ENCODE results near the gene KCNH1.

Gene KCNH1

GRCh38 chr1:210882414-210883221, 251.3 kb downstream of the KCNH1 start:
- DNase-seq (ENCODE audit: low read depth in 1 of 2, low spot score in 1 of 2): no peak

- no peak for DNase-seq (ENCODE audit: low read depth in 1 of 2, low spot score in 1 of 2)
Measured at GRCh38 chr1:210878564-210878963, 255.4 kb downstream of the KCNH1 start.

GRCh38 chr1:210876275-210876674, 257.7 kb downstream of the KCNH1 start:
- no peak for DNase-seq (ENCODE audit: low read depth in 1 of 2, low spot score in 1 of 2)

- no peak for DNase-seq (ENCODE audit: low read depth in 1 of 2, low spot score in 1 of 2)
Measured at GRCh38 chr1:210866532-210866931, 267.4 kb downstream of the KCNH1 start.

- no peak for DNase-seq (ENCODE audit: low read depth in 1 of 2, low spot score in 1 of 2)
Measured at GRCh38 chr1:210857705-210858104, 276.2 kb downstream of the KCNH1 start.

- no peak for DNase-seq (ENCODE audit: low read depth in 1 of 2, low spot score in 1 of 2)
Measured at GRCh38 chr1:210857146-210857663, 276.7 kb downstream of the KCNH1 start.

- no peak for DNase-seq (ENCODE audit: low read depth in 1 of 2, low spot score in 1 of 2)
Measured at GRCh38 chr1:210855440-210855839, 278.5 kb downstream of the KCNH1 start.

- DNase-seq (ENCODE audit: low read depth in 1 of 2, low spot score in 1 of 2): no peak
Measured at GRCh38 chr1:210853276-210853675, 280.7 kb downstream of the KCNH1 start.

GRCh38 chr1:210850556-210850955, 283.4 kb downstream of the KCNH1 start:
- DNase-seq (ENCODE audit: low read depth in 1 of 2, low spot score in 1 of 2): no peak

GRCh38 chr1:210848474-210848873, 285.5 kb downstream of the KCNH1 start:
- DNase-seq (ENCODE audit: low read depth in 1 of 2, low spot score in 1 of 2): no peak

GRCh38 chr1:210841926-210842625, 291.9 kb downstream of the KCNH1 start:
- DNase-seq (ENCODE audit: low read depth in 1 of 2, low spot score in 1 of 2): no peak

- DNase-seq (ENCODE audit: low read depth in 1 of 2, low spot score in 1 of 2): no peak
Measured at GRCh38 chr1:210830034-210831028, 303.6 kb downstream of the KCNH1 start.

GRCh38 chr1:210828996-210829596, 304.9 kb downstream of the KCNH1 start:
- DNase-seq (ENCODE audit: low read depth in 1 of 2, low spot score in 1 of 2): no peak

GRCh38 chr1:210827481-210827880, 306.5 kb downstream of the KCNH1 start:
- DNase-seq (ENCODE audit: low read depth in 1 of 2, low spot score in 1 of 2): no peak

- no peak for DNase-seq (ENCODE audit: low read depth in 1 of 2, low spot score in 1 of 2)
Measured at GRCh38 chr1:210826686-210827085, 307.3 kb downstream of the KCNH1 start.

- no peak for DNase-seq (ENCODE audit: low read depth in 1 of 2, low spot score in 1 of 2)
Measured at GRCh38 chr1:210822932-210823331, 311.0 kb downstream of the KCNH1 start.

GRCh38 chr1:210822241-210822640, 311.7 kb downstream of the KCNH1 start:
- no peak for DNase-seq (ENCODE audit: low read depth in 1 of 2, low spot score in 1 of 2)

- DNase-seq (ENCODE audit: low read depth in 1 of 2, low spot score in 1 of 2): no peak
Measured at GRCh38 chr1:210821615-210822014, 312.3 kb downstream of the KCNH1 start.

- no peak for DNase-seq (ENCODE audit: low read depth in 1 of 2, low spot score in 1 of 2)
Measured at GRCh38 chr1:210819266-210819665, 314.7 kb downstream of the KCNH1 start.

GRCh38 chr1:210817385-210818275, 316.3 kb downstream of the KCNH1 start:
- DNase-seq (ENCODE audit: low read depth in 1 of 2, low spot score in 1 of 2): no peak

All from stimulated activated CD4-positive, alpha-beta T cell treated with anti-CD3 and anti-CD28 coated beads, Interleukin-15, amount 100 ng/mL, for 1 hour (primary cell).